Kidney glomerular epithelial cell (primary cell): ENCODE data around the gene TUBB.
"Not testable (repeated sequence)": the region's sequence is repeated elsewhere in the genome, so short reads cannot be mapped to it uniquely, and the experiment has no call there.

Source experiments
- DNase-seq: peaks from one replicate; lab custom pipeline; 2025; lab: John Stamatoyannopoulos, UW

The TUBB gene

GRCh38 chr6:30687659-30688431, 32.3 kb upstream of the TUBB start:
- peak; percentile 24 for DNase-seq

DNA sequence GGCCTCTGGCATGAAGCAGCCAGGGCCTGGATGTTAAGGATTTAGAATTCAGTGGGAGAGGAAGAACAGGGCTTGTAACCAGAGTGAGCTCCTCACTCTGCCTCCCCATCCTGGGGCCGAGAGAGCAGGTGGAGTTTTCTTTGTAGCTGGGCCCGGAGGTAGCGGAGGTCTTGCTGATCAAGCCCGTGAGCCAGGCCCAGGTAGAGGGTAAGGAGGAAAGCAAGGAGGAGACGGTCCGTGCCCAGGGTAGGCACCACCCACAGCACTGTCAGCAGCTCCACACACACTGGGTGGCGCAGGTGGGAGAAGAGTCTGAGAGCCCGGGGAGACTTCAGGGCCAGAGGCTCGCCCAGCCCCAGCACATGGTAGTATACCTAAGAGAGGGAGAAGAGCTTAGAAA, 31.6 kb upstream of the TUBB start:
- no peak for DNase-seq

- DNase-seq = no peak
These were observed 30.9 kb upstream of the TUBB start for GRCh38 chr6:30689022-30689865.

DNA sequence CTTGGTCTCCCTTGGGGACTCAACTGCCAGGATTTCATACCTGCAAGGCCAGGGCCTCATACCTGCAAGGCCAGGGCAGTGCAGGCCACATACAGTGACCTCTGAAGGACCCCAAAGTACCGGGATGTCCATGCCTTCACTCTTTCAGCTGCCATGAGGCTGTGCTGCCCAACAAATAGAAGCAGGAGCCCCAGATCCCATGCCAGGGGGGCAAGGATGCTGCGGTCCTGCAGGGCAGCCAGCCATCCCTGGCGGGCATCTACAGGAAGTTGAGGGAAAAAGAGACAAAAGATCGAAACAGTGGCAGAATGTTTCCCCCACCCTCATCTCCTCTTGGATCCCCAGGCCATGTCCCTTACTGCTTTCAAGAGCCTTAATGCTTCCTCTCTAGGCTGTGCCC, 30.2 kb upstream of the TUBB start:
- DNase-seq = no peak

DNA sequence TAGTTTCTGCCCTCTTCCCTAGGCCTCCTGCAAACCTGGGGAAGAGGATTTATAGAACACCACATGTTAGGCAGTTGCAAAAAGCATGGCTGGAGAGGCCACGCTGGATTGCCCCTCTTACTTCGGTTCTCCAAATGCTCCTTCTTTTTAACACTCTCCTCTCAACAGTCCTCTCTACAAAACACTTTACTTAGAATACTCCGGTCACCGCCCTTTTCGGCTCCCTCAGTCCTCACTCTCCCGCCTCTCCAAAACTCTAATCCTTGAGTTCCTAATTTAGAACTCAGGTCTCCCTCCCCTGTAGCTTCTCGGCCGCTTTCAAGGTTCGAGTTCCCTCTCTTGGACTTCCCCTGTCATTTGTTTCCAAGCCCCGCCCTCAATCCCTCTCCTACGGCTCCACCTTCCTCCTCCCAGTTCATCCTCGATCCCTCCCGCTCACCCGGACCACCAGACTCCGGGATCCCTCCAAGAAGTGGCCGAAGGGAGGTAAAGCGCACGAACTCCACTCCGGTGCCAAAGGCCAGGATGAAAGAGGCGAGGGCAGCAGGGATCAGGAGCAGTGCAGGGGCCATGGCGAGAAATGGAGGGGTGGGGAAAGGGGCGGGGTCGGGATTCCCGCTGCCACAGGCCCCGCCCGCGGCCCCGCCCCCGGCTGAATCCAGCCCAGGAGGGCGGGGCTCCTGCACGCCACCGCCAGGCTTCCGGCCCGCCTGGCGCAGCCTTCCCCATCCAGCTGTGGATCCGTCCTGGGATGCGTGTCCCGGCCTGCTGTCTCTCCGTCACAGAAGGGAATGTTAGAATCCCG, 29.5 kb upstream of the TUBB start, which contains the start of gene NRM:
Gene NRM, minus strand, starts transcription at position 582 of the 805 bp plus-strand sequence. Its CDS starts 10 bp downstream, at position 572.
- peak; percentile 91 for DNase-seq

DNA sequence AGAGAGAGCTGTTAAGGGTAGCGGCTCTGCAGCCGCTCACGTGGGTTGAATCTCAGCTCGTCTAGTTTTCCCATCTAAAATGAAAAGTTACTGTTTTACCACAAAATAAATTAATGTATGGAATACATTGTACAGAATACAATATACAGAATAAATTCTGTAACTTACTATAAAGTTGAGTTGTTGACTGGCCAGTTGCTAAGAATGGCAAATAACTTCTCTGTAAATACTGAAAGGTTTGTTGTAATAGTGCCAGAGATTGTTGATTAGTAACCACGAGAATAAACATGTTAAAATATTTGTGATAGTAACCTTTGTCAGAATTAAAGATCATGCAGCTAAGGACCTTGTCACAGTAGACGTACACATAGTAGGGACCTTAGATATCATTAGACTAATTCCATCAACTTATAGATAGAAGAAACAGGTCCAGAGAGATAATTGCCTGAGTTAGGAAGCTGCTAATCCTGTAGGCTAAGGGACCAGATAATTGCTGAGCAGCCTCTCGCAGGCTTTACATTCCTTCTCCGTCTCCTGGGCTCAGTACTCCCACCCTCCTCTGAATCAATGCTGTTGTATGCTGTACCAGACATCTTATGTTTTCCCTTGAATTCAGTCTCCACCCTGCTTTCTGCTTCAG, 28.8 kb upstream of the TUBB start:
- DNase-seq = no peak

GRCh38 chr6:30696432-30696831, 23.7 kb upstream of the TUBB start:
- no peak for DNase-seq

DNA sequence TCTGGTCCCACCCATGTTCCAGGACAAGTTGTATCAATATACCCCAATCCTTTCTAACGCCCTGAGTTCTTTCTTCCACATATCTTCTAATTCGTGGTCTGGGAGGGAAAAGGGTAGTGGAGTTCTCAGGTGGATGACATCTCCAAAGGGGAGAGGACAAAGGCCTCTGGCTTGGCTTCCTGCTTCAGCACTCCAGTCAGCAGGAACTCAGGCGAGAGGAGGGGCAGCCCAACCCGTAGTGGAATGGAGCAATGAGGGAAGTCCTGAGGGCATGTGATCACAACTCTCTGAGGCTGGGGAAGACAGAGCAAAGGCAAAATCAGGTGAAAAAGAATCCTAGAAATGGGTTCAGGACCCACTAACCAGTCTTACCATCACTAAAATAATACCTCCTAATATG, 19.8 kb upstream of the TUBB start:
- no peak for DNase-seq

- no peak for DNase-seq
These were observed 17.1 kb upstream of the TUBB start for GRCh38 chr6:30703011-30703410.

DNA sequence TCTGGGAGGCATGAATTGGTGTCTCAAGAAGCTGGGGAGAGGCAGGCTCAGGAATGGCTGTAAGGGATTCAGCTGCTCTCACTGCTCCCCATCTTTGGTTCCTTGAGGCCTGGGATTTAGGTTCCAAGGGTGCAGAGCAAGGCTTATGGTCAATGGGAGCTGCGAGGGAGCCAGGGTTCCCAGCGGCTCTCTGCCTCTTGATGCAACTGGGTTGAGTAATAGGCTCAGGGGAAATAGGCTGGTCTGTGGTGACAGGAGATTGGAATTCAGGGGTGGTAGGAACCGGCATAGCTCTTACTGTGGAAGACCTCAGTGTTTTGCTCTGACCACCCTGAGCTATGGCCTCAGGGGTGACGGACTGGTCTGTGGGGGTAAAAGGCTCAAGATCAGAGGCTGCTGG, 16.3 kb upstream of the TUBB start:
- DNase-seq = no peak

DNA sequence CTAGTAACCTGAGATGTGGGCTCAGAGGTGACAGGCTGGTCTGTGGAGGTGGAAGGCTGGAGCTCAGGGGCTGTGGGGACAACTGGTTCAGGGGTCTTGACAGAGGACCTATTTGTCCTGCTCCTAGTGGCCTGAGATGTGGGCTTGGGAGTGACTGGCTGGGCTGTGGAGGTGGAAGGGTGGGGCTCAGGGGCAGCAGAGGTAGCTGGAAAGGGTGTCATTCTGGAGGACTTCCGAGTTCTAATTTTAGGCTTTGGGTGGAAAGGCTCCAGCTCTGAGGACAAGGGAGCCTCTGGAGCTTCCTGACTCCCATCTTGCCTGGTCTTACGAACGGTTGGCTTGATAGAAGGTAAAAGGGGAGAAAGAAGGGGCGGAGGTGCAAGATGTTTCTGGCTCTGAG, 14.5 kb upstream of the TUBB start:
- DNase-seq = no peak

- no peak for DNase-seq
These were observed 12.8 kb upstream of the TUBB start for GRCh38 chr6:30707281-30707850.

GRCh38 chr6:30709101-30709868, 10.9 kb upstream of the TUBB start:
- DNase-seq = peak; percentile 62

DNA sequence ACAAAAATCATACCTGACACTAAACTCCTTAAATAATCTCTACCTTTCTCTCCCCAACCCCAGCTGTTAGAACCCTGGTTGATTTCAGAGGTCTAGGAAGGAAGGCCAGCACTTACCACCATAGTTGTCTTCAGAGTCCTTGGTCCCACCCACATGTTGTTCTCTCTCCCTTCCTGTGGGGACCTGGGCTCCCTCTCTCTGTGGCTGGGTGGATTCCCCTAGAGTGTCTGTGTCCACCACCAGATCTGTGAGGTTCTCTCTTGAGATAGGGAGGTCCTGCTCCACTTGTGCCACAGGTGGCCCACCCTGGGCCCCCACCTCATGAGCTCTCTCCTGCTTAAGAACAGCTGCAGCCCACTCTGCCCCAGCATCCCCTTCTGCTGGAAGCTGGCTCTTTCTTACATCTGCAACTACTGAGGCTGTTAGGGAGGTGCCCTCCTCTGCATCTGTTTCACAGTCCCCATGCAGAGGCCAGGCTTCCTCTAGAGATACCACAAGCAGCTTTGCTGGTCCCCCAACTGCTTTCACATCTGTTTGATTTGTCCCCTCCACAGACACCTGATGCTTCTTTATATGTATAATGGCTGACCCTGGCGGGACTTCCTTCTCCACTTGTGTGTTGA, 8.3 kb upstream of the TUBB start:
- DNase-seq = no peak

DNA sequence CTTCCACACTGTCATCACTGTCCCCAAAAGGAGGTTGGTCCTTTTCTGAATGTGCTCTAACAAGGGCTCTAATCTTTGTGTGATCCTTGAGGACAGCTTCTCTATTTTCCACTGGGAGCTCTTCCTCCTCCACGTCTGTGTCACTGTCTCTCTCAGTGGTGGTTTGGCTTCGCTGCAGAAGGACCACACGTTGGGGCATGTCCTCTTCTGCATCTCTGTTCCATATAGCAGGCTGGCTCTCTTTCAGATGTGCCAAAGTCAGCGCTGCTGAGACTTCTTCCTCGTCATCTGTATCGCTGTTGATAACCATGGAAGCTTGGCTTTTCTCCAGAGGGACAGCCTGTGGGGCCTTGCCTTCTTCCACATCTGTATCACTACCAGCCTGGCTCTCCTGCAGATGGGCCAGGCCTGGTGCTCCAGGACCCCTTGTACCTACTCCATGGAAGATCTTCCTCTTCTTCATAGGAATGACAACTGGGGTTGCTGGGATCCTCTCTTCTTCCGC, 7.7 kb upstream of the TUBB start:
- no peak for DNase-seq

- no peak for DNase-seq
These were observed 5.9 kb upstream of the TUBB start for GRCh38 chr6:30714263-30714662.

DNA sequence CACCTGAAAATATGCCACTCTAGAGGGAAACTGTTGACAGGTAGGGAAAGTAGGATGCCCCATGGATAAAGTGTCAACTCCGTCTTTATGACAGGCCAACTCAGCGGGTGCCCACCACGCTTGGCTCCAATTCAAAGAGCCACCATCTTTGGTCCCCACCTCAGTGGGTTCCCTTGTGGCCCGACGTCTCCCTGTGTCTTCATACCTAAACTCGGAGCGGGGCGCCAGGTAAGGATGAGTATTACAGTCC, 3.3 kb upstream of the TUBB start:
- DNase-seq = no peak

- DNase-seq = peak; percentile 100
These were observed 2.9 kb upstream of the TUBB start, which contains the start of gene MDC1 for GRCh38 chr6:30717129-30717844. Gene MDC1 (minus strand): TSS chr6:30717281. CDS start chr6:30715175, 2,106 bp downstream.

GRCh38 chr6:30717845-30718720, 2.1 kb upstream of the TUBB start:
- not testable (repeated sequence) for DNase-seq
